ENCODE results near the gene GPR137. TPM values are rescaled to one million over a fixed set of nuclear protein-coding genes. Genes with fewer than 3 reads are reported as not detected.

Gene GPR137
- total and polyA plus RNA-seq, 9 of the 15 experiments (the other 6 are each of a cell fraction or from before 2014, with no cell fraction given) = 0.32 to 26.7 (median 10.7) TPM

DNA sequence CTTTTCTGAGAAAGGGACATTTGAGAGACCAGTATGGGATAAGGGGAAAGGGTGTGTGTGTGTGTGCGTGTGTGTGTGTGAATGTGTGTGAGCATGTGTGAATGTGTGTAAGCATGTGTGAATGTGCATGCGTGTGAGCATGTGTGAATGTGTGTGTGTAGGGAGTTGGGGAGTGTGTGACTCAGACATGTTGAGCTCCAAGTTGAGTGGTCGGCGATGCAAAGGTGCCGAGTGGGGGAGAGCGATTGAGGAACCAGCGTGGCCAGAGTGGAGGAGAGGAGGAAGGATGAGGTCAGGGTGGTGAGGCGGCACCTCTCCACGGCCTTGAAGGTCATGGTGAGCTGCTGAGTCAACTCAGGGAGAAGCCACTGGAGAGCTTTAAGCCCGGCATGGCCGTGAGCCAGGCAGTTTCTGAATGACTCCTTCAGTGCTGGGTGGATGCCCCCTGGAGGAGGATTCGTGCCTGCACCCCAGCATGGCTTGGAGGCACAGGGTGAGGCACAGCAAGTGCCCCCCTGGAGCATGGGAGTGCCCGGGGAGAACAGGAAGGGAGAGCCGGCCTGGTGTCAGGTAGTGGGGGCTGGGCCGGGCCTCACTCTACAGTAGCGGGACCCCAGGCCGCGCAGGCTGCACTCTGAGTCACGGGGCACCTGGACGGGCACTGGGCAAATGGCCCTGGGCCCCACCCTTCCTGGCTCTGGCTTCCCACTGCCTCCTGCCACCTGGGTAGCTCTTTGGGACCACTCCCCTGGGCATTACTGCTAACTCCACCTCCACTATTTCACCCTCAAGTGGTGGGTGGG, 46.1 kb downstream of the GPR137 start (continued):
- TF ChIP-seq PHF21A (IDR thresholded peaks at IDR 0.05; ENCODE audit: borderline replicate concordance, low read depth) (no peak; the same call in 1 of the 2 replicates), HLTF (IDR thresholded peaks at IDR 0.05) (no peak; the same call in 1 of the 2 replicates), ZNF165 (CRISPR knock-in tag; IDR thresholded peaks at IDR 0.05; ENCODE audit: borderline replicate concordance) (no peak), ETV6 (IDR thresholded peaks at IDR 0.05; ENCODE audit: borderline replicate concordance in 1 of 2, low read depth in 2 of 2, low read length in 1 of 2) (no peak), ETV6 (CRISPR knock-in tag; IDR thresholded peaks at IDR 0.05; ENCODE audit: borderline replicate concordance) (no peak), DIDO1 (tag; IDR thresholded peaks at IDR 0.05; ENCODE audit: low read depth) (peak; percentile 49; the same call in 1 of the 2 replicates), KDM2B (CRISPR knock-in tag; IDR thresholded peaks at IDR 0.05) (no peak), ERF (CRISPR knock-in tag; IDR thresholded peaks at IDR 0.05) (0 out of 2 replicates have a peak, but pooled peaks have one; percentile 32), ZNF445 (CRISPR knock-in tag; IDR thresholded peaks at IDR 0.05; ENCODE audit: low read depth) (no peak), ZNF507 (tag; conservative IDR thresholded peaks at IDR 0.05) (no peak), RUNX1 (IDR thresholded peaks at IDR 0.05; ENCODE audit: low read depth) (no peak), NR2F6 (CRISPR knock-in tag; IDR thresholded peaks at IDR 0.05) (no peak), NFRKB (IDR thresholded peaks at IDR 0.05; ENCODE audit: low read depth) (peak; percentile 89), ZBTB17 (CRISPR knock-in tag; IDR thresholded peaks at IDR 0.05) (peak; percentile 59; the same call in 1 of the 2 replicates), TRIM24 (IDR thresholded peaks at IDR 0.05) (peak; percentile 55 to 79), ZNF212 (CRISPR knock-in tag; IDR thresholded peaks at IDR 0.05) (no peak), SIRT6 (IDR thresholded peaks at IDR 0.05; ENCODE audit: low read depth, low read length) (no peak), TBP (optimal IDR thresholded peaks at IDR 0.05; ENCODE audit: low read depth, low read length) (peak; percentile 32), SP1 (CRISPR knock-in tag; IDR thresholded peaks at IDR 0.05) (no peak; the same call in 1 of the 2 replicates)
- TF ChIP-seq, protein P1, sequence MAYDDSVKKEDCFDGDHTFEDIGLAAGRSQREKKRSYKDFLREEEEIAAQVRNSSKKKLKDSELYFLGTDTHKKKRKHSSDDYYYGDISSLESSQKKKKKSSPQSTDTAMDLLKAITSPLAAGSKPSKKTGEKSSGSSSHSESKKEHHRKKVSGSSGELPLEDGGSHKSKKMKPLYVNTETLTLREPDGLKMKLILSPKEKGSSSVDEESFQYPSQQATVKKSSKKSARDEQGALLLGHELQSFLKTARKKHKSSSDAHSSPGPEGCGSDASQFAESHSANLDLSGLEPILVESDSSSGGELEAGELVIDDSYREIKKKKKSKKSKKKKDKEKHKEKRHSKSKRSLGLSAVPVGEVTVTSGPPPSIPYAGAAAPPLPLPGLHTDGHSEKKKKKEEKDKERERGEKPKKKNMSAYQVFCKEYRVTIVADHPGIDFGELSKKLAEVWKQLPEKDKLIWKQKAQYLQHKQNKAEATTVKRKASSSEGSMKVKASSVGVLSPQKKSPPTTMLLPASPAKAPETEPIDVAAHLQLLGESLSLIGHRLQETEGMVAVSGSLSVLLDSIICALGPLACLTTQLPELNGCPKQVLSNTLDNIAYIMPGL (CRISPR knock-in tag; IDR thresholded peaks at IDR 0.05) = no peak
- TF ChIP-seq, protein P2, sequence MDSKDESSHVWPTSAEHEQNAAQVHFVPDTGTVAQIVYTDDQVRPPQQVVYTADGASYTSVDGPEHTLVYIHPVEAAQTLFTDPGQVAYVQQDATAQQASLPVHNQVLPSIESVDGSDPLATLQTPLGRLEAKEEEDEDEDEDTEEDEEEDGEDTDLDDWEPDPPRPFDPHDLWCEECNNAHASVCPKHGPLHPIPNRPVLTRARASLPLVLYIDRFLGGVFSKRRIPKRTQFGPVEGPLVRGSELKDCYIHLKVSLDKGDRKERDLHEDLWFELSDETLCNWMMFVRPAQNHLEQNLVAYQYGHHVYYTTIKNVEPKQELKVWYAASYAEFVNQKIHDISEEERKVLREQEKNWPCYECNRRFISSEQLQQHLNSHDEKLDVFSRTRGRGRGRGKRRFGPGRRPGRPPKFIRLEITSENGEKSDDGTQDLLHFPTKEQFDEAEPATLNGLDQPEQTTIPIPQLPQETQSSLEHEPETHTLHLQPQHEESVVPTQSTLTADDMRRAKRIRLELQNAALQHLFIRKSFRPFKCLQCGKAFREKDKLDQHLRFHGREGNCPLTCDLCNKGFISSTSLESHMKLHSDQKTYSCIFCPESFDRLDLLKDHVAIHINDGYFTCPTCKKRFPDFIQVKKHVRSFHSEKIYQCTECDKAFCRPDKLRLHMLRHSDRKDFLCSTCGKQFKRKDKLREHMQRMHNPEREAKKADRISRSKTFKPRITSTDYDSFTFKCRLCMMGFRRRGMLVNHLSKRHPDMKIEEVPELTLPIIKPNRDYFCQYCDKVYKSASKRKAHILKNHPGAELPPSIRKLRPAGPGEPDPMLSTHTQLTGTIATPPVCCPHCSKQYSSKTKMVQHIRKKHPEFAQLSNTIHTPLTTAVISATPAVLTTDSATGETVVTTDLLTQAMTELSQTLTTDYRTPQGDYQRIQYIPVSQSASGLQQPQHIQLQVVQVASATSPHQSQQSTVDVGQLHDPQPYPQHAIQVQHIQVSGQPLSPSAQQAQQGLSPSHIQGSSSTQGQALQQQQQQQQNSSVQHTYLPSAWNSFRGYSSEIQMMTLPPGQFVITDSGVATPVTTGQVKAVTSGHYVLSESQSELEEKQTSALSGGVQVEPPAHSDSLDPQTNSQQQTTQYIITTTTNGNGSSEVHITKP (IDR thresholded peaks at IDR 0.05; ENCODE audit: partially characterized antibody) = no peak
- TF ChIP-seq, protein P3, sequence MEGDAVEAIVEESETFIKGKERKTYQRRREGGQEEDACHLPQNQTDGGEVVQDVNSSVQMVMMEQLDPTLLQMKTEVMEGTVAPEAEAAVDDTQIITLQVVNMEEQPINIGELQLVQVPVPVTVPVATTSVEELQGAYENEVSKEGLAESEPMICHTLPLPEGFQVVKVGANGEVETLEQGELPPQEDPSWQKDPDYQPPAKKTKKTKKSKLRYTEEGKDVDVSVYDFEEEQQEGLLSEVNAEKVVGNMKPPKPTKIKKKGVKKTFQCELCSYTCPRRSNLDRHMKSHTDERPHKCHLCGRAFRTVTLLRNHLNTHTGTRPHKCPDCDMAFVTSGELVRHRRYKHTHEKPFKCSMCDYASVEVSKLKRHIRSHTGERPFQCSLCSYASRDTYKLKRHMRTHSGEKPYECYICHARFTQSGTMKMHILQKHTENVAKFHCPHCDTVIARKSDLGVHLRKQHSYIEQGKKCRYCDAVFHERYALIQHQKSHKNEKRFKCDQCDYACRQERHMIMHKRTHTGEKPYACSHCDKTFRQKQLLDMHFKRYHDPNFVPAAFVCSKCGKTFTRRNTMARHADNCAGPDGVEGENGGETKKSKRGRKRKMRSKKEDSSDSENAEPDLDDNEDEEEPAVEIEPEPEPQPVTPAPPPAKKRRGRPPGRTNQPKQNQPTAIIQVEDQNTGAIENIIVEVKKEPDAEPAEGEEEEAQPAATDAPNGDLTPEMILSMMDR (IDR thresholded peaks at IDR 0.05 in 2 of 3, conservative IDR thresholded peaks at IDR 0.05 in 1 of 3; ENCODE audit: insufficient read depth in 2 of 3, low read depth in 1 of 3, low read length in 3 of 3) = peak; percentile 75 to 79 (median 78)
